IPS-20b (cell line): Measurements from ENCODE around the gene BPIFB6.

Source experiments
- H3K27ac ChIP-seq: one replicate; pipeline ENCODE4 v1.5.1; 2013; ENCODE audit warnings: low read length
- H3K27me3 ChIP-seq: 2 replicates; pipeline ENCODE4 v1.6.1; 2013; ENCODE audit warnings: mild to moderate bottlenecking, low read length, inconsistent platforms; ENCODE audit not compliant: insufficient read depth
- H3K36me3 ChIP-seq: 2 replicates; pipeline ENCODE4 v1.6.1; 2013; ENCODE audit warnings: low read depth, mild to moderate bottlenecking, inconsistent platforms, low read length, moderate library complexity; ENCODE audit not compliant: insufficient read depth
- H3K4me1 ChIP-seq: 2 replicates; pipeline ENCODE4 v1.6.1; 2013; ENCODE audit warnings: mild to moderate bottlenecking, control low read depth, inconsistent platforms, low read length, moderate library complexity; ENCODE audit not compliant: insufficient read depth
- H3K4me3 ChIP-seq: 2 replicates; pipeline ENCODE4 v1.5.1; 2013; ENCODE audit warnings: mild to moderate bottlenecking, low read length, inconsistent platforms
- H3K9ac ChIP-seq: 2 replicates; pipeline ENCODE4 v1.6.1; 2013; ENCODE audit warnings: low read depth, mild to moderate bottlenecking, inconsistent platforms, low read length, moderate library complexity
- H3K9me3 ChIP-seq: 2 replicates; pipeline ENCODE4 v1.6.1; 2013; ENCODE audit warnings: mild to moderate bottlenecking, low read depth, low read length, inconsistent platforms; ENCODE audit not compliant: insufficient read depth

BPIFB6 gene

GRCh38 chr20:33046412-33046811 is 15.0 kb downstream of the BPIFB6 start:
- H3K9me3 ChIP-seq: peaks cover 7% of the 10 kb centered on the region; the same call in 1 of the 2 replicates
- no peaks in the 10 kb centered on the region for H3K4me1 ChIP-seq
- no peaks in the 10 kb centered on the region for H3K36me3 ChIP-seq
- no peak overlapping the region for H3K27ac ChIP-seq
- no peak overlapping the region for H3K4me3 ChIP-seq
- no peak overlapping the region for H3K9ac ChIP-seq
- no peaks in the 10 kb centered on the region for H3K27me3 ChIP-seq

GRCh38 chr20:33051333-33051732 is 19.9 kb downstream of the BPIFB6 start:
- Histone ChIP-seq H3K27me3 (no peaks in the 10 kb centered on the region), H3K9me3 (no peaks in the 10 kb centered on the region), H3K36me3 (no peaks in the 10 kb centered on the region), H3K4me3 (no peak overlapping the region), H3K4me1 (no peaks in the 10 kb centered on the region), H3K9ac (no peak overlapping the region), H3K27ac (no peak overlapping the region)

- Histone ChIP-seq H3K9ac (no peak within 1 kb of the TSS), H3K27ac (no peak within 1 kb of the TSS), H3K36me3 (no peaks in the 10 kb centered on the region), H3K4me3 (no peak within 1 kb of the TSS), H3K4me1 (no peaks in the 10 kb centered on the region), H3K27me3 (no peaks in the 10 kb centered on the region), H3K9me3 (no peaks in the 10 kb centered on the region)
Observed at GRCh38 chr20:33053291-33054106, 22.1 kb downstream of the BPIFB6 start, which contains the start of gene BPIFB3. Gene BPIFB3 (plus strand): TSS chr20:33053903. CDS start chr20:33055436, 1,533 bp downstream.

GRCh38 chr20:33054381-33054780 is 22.9 kb downstream of the BPIFB6 start:
- Histone ChIP-seq H3K4me3 (no peak overlapping the region), H3K4me1 (no peaks in the 10 kb centered on the region), H3K9ac (no peak overlapping the region), H3K36me3 (no peaks in the 10 kb centered on the region), H3K27me3 (no peaks in the 10 kb centered on the region), H3K27ac (no peak overlapping the region), H3K9me3 (no peaks in the 10 kb centered on the region)

GRCh38 chr20:33054791-33055190 is 23.3 kb downstream of the BPIFB6 start:
- no peaks in the 10 kb centered on the region for H3K27me3 ChIP-seq
- no peaks in the 10 kb centered on the region for H3K4me1 ChIP-seq
- no peaks in the 10 kb centered on the region for H3K9me3 ChIP-seq
- no peak overlapping the region for H3K27ac ChIP-seq
- no peaks in the 10 kb centered on the region for H3K36me3 ChIP-seq
- no peak overlapping the region for H3K4me3 ChIP-seq
- no peak overlapping the region for H3K9ac ChIP-seq

GRCh38 chr20:33059136-33059535 is 27.7 kb downstream of the BPIFB6 start:
- Histone ChIP-seq H3K9me3 (no peaks in the 10 kb centered on the region), H3K36me3 (no peaks in the 10 kb centered on the region), H3K27ac (no peak overlapping the region), H3K9ac (no peak overlapping the region), H3K27me3 (no peaks in the 10 kb centered on the region), H3K4me1 (no peaks in the 10 kb centered on the region), H3K4me3 (no peak overlapping the region)

GRCh38 chr20:33059741-33060390 is 28.4 kb downstream of the BPIFB6 start:
- Histone ChIP-seq H3K27ac (no peak overlapping the region), H3K4me1 (no peaks in the 10 kb centered on the region), H3K27me3 (no peaks in the 10 kb centered on the region), H3K4me3 (no peak overlapping the region), H3K9me3 (no peaks in the 10 kb centered on the region), H3K9ac (no peak overlapping the region), H3K36me3 (no peaks in the 10 kb centered on the region)

- Histone ChIP-seq H3K27ac (no peak overlapping the region), H3K9ac (no peak overlapping the region), H3K36me3 (no peaks in the 10 kb centered on the region), H3K9me3 (no peaks in the 10 kb centered on the region), H3K4me1 (no peaks in the 10 kb centered on the region), H3K27me3 (no peaks in the 10 kb centered on the region), H3K4me3 (no peak overlapping the region)
Observed at GRCh38 chr20:33061658-33062028, 30.2 kb downstream of the BPIFB6 start.

GRCh38 chr20:33062105-33062824 is 30.8 kb downstream of the BPIFB6 start:
- Histone ChIP-seq H3K9ac (no peak overlapping the region; the same call in 1 of the 2 replicates), H3K27me3 (no peaks in the 10 kb centered on the region), H3K9me3 (no peaks in the 10 kb centered on the region), H3K4me1 (no peaks in the 10 kb centered on the region), H3K36me3 (no peaks in the 10 kb centered on the region), H3K4me3 (no peak overlapping the region), H3K27ac (no peak overlapping the region)

- H3K27ac ChIP-seq: no peak overlapping the region
Observed at GRCh38 chr20:33062825-33063149, 31.3 kb downstream of the BPIFB6 start.

GRCh38 chr20:33063271-33063670 is 31.8 kb downstream of the BPIFB6 start:
- H3K27me3 ChIP-seq: no peaks in the 10 kb centered on the region
- H3K27ac ChIP-seq: no peak overlapping the region
- no peak overlapping the region for H3K9ac ChIP-seq
- H3K4me1 ChIP-seq: no peaks in the 10 kb centered on the region
- no peak overlapping the region for H3K4me3 ChIP-seq
- no peaks in the 10 kb centered on the region for H3K36me3 ChIP-seq
- H3K9me3 ChIP-seq: no peaks in the 10 kb centered on the region

More at GRCh38 chr20:33062825-33063149, 31.3 kb downstream of the BPIFB6 start:
- Histone ChIP-seq H3K4me1 (no peaks in the 10 kb centered on the region), H3K9ac (no peak overlapping the region), H3K4me3 (no peak overlapping the region), H3K9me3 (no peaks in the 10 kb centered on the region), H3K27me3 (no peaks in the 10 kb centered on the region), H3K36me3 (no peaks in the 10 kb centered on the region)
